Measurements from ENCODE around the gene MED12L.
A peak's percentile ranks its signal among the peaks of the same experiment; 100 is the strongest.

The MED12L gene

GRCh38 chr3:151446002-151446340 is 360.5 kb downstream of the MED12L start:
- H3K27ac ChIP-seq: peak overlapping the region; percentile 69
- no peak overlapping the region for H3K9ac ChIP-seq
- H3K36me3 ChIP-seq (ENCODE audit: insufficient read depth): no peaks in the 10 kb centered on the region
- peak overlapping the region; percentile 20; the same call in 1 of the 2 replicates for H2AFZ ChIP-seq (ENCODE audit: low read depth)
- TF ChIP-seq, protein P1, sequence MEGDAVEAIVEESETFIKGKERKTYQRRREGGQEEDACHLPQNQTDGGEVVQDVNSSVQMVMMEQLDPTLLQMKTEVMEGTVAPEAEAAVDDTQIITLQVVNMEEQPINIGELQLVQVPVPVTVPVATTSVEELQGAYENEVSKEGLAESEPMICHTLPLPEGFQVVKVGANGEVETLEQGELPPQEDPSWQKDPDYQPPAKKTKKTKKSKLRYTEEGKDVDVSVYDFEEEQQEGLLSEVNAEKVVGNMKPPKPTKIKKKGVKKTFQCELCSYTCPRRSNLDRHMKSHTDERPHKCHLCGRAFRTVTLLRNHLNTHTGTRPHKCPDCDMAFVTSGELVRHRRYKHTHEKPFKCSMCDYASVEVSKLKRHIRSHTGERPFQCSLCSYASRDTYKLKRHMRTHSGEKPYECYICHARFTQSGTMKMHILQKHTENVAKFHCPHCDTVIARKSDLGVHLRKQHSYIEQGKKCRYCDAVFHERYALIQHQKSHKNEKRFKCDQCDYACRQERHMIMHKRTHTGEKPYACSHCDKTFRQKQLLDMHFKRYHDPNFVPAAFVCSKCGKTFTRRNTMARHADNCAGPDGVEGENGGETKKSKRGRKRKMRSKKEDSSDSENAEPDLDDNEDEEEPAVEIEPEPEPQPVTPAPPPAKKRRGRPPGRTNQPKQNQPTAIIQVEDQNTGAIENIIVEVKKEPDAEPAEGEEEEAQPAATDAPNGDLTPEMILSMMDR (conservative IDR thresholded peaks at IDR 0.05; ENCODE audit: low read depth, low read length): no peak
- peaks cover 49% of the 10 kb centered on the region for H3K4me1 ChIP-seq (ENCODE audit: low read depth, poor library complexity, severe bottlenecking)
- no peaks in the 10 kb centered on the region for H4K20me1 ChIP-seq (ENCODE audit: insufficient read depth)
- H3K27me3 ChIP-seq (ENCODE audit: insufficient read depth, low read depth): no peaks in the 10 kb centered on the region
- peak overlapping the region; percentile 11 for H3K4me3 ChIP-seq (IDR thresholded peaks at IDR 0.05; ENCODE audit: insufficient read depth, low read depth, low read length)
- no peaks in the 10 kb centered on the region for H3K79me2 ChIP-seq (ENCODE audit: insufficient read depth, low read depth)
- peak overlapping the region; percentile 65 for H3K4me2 ChIP-seq

GRCh38 chr3:151452368-151452767 is 366.9 kb downstream of the MED12L start:
- Histone ChIP-seq H2AFZ (ENCODE audit: low read depth) (no peak overlapping the region), H3K27ac (no peak overlapping the region), H4K20me1 (ENCODE audit: insufficient read depth) (no peaks in the 10 kb centered on the region), H3K79me2 (ENCODE audit: insufficient read depth, low read depth) (no peaks in the 10 kb centered on the region), H3K36me3 (ENCODE audit: insufficient read depth) (no peaks in the 10 kb centered on the region), H3K27me3 (ENCODE audit: insufficient read depth, low read depth) (no peaks in the 10 kb centered on the region), H3K4me3 (IDR thresholded peaks at IDR 0.05; ENCODE audit: insufficient read depth, low read depth, low read length) (no peak overlapping the region), H3K4me2 (no peak overlapping the region), H3K9ac (no peak overlapping the region), H3K4me1 (ENCODE audit: low read depth, poor library complexity, severe bottlenecking) (peaks cover under 1% of the 10 kb centered on the region)
- TF ChIP-seq, protein P1 (conservative IDR thresholded peaks at IDR 0.05; ENCODE audit: low read depth, low read length): no peak

GRCh38 chr3:151452841-151453240 is 367.4 kb downstream of the MED12L start:
- no peaks in the 10 kb centered on the region for H3K27me3 ChIP-seq (ENCODE audit: insufficient read depth, low read depth)
- H3K9ac ChIP-seq: no peak overlapping the region
- no peaks in the 10 kb centered on the region for H3K79me2 ChIP-seq (ENCODE audit: insufficient read depth, low read depth)
- TF ChIP-seq, protein P1 (conservative IDR thresholded peaks at IDR 0.05; ENCODE audit: low read depth, low read length): no peak
- no peaks in the 10 kb centered on the region for H3K36me3 ChIP-seq (ENCODE audit: insufficient read depth)
- no peak overlapping the region for H2AFZ ChIP-seq (ENCODE audit: low read depth)
- no peaks in the 10 kb centered on the region for H4K20me1 ChIP-seq (ENCODE audit: insufficient read depth)
- no peak overlapping the region for H3K4me2 ChIP-seq
- H3K4me1 ChIP-seq (ENCODE audit: low read depth, poor library complexity, severe bottlenecking): no peaks in the 10 kb centered on the region
- no peak overlapping the region for H3K27ac ChIP-seq
- no peak overlapping the region for H3K4me3 ChIP-seq (IDR thresholded peaks at IDR 0.05; ENCODE audit: insufficient read depth, low read depth, low read length)

- H3K79me2 ChIP-seq (ENCODE audit: insufficient read depth, low read depth): no peaks in the 10 kb centered on the region
- H3K4me2 ChIP-seq: no peak overlapping the region
- no peaks in the 10 kb centered on the region for H3K36me3 ChIP-seq (ENCODE audit: insufficient read depth)
- no peak overlapping the region for H3K9ac ChIP-seq
- H3K4me3 ChIP-seq (IDR thresholded peaks at IDR 0.05; ENCODE audit: insufficient read depth, low read depth, low read length): no peak overlapping the region
- no peaks in the 10 kb centered on the region for H3K4me1 ChIP-seq (ENCODE audit: low read depth, poor library complexity, severe bottlenecking)
- H2AFZ ChIP-seq (ENCODE audit: low read depth): no peak overlapping the region
- no peak overlapping the region for H3K27ac ChIP-seq
- TF ChIP-seq, protein P1 (conservative IDR thresholded peaks at IDR 0.05; ENCODE audit: low read depth, low read length): no peak
- no peaks in the 10 kb centered on the region for H4K20me1 ChIP-seq (ENCODE audit: insufficient read depth)
- H3K27me3 ChIP-seq (ENCODE audit: insufficient read depth, low read depth): no peaks in the 10 kb centered on the region
These were observed 370.6 kb downstream of the MED12L start for GRCh38 chr3:151456065-151456464.
